Endothelial cell of umbilical vein (primary cell): ENCODE results near the gene KIF19.

Experiments
- GATA2 ChIP-seq: IDR thresholded peaks from 2 replicates; pipeline ENCODE4 v1.7.0; 2011; ENCODE audit warnings: low read depth, mild to moderate bottlenecking, moderate library complexity, mixed read lengths, low read length; ENCODE audit not compliant: insufficient read length, insufficient read depth
- POLR2A ChIP-seq: IDR thresholded peaks from 2 replicates; pipeline ENCODE4 v1.6.1; 2012; ENCODE audit warnings: low read depth, mild to moderate bottlenecking, control low read depth, low read length
- POLR2AphosphoS5 ChIP-seq: IDR thresholded peaks from 2 replicates; pipeline ENCODE4 v1.6.1; 2012; ENCODE audit warnings: low read depth, mild to moderate bottlenecking, control low read depth, low read length, moderate library complexity; ENCODE audit not compliant: insufficient read depth
- TF ChIP-seq, protein P1 (sequence below): IDR thresholded peaks from 2 replicates; pipeline ENCODE4 v1.6.1; 2011; ENCODE audit not compliant: insufficient read depth, insufficient read length
- TF ChIP-seq, protein P2 (sequence below), 2 donors: IDR thresholded peaks; 1 replicate in 1 of 2; 2 replicates in 1 of 2; pipeline ENCODE4 v1.5.1; 2011; ENCODE audit warnings: low read length in 2 of 2, mild to moderate bottlenecking in 2 of 2, moderate library complexity in 2 of 2, control low read depth in 1 of 2, inconsistent platforms in 1 of 2, low read depth in 1 of 2; ENCODE audit not compliant: insufficient read depth in 1 of 2; ENCODE audit errors: extremely low read depth in 1 of 2

DNA sequence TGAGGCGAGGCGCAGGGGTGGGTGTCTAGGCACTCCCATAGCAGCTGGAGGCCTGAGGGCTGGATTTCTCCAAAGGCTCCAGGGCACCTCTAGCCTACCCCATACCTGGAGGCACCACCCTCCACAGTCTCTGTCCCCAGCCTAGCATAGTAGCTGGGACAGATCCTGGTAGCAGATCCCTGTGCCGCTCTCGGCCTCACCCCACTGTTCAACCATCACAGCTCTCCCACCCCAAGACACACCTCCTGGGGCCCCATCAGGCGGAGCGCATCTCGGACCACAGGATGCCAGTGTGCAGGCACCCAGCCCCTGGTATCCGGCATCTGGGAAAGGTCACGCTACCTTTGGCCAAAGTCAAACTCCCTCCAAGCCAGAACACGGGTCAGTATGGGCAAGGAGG lies 28.5 kb downstream of the KIF19 start:
- TF ChIP-seq POLR2A (no peak), POLR2AphosphoS5 (no peak), GATA2 (no peak)
- TF ChIP-seq, protein P1, sequence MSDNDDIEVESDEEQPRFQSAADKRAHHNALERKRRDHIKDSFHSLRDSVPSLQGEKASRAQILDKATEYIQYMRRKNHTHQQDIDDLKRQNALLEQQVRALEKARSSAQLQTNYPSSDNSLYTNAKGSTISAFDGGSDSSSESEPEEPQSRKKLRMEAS = no peak
- TF ChIP-seq, protein P2, sequence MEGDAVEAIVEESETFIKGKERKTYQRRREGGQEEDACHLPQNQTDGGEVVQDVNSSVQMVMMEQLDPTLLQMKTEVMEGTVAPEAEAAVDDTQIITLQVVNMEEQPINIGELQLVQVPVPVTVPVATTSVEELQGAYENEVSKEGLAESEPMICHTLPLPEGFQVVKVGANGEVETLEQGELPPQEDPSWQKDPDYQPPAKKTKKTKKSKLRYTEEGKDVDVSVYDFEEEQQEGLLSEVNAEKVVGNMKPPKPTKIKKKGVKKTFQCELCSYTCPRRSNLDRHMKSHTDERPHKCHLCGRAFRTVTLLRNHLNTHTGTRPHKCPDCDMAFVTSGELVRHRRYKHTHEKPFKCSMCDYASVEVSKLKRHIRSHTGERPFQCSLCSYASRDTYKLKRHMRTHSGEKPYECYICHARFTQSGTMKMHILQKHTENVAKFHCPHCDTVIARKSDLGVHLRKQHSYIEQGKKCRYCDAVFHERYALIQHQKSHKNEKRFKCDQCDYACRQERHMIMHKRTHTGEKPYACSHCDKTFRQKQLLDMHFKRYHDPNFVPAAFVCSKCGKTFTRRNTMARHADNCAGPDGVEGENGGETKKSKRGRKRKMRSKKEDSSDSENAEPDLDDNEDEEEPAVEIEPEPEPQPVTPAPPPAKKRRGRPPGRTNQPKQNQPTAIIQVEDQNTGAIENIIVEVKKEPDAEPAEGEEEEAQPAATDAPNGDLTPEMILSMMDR (IDR thresholded peaks at IDR 0.05; ENCODE audit: extremely low read depth in 1 of 2, insufficient read depth in 1 of 2, low read depth in 1 of 2, low read length in 2 of 2) = no peak
